HEK293 (cell line): ENCODE data around the gene CTPS2.

Experiments
- GFI1B ChIP-seq: fragments of 450-650 bp; formaldehyde crosslinking; IDR thresholded peaks from 2 replicates; pipeline ENCODE4 v1.5.1; 2016; ENCODE audit warnings: missing biosample characterization, missing genetic modification characterization
- KLF10 ChIP-seq: fragments of 450-650 bp; IDR thresholded peaks from 2 replicates; pipeline ENCODE4 v1.5.1; 2018; ENCODE audit warnings: missing biosample characterization, mild to moderate bottlenecking, missing genetic modification characterization
- KLF7 ChIP-seq: fragments of 450-650 bp; formaldehyde crosslinking; IDR thresholded peaks from 2 replicates; pipeline ENCODE4 v1.5.1; 2016; ENCODE audit warnings: missing biosample characterization, missing genetic modification characterization, borderline replicate concordance
- MYNN ChIP-seq: fragments of 450-650 bp; formaldehyde crosslinking; IDR thresholded peaks from 2 replicates; pipeline ENCODE4 v1.5.1; 2016; ENCODE audit warnings: missing biosample characterization, missing genetic modification characterization, borderline replicate concordance
- ZBTB20 ChIP-seq: fragments of 450-650 bp; formaldehyde crosslinking; IDR thresholded peaks from 2 replicates; pipeline ENCODE4 v1.5.1; 2016; ENCODE audit warnings: missing biosample characterization, missing genetic modification characterization
- ZFHX2 ChIP-seq: fragments of 450-650 bp; formaldehyde crosslinking; conservative IDR thresholded peaks from 2 replicates; pipeline ENCODE4 v1.5.1; 2016; ENCODE audit warnings: missing biosample characterization, missing genetic modification characterization
- ZFP69B ChIP-seq: fragments of 450-650 bp; formaldehyde crosslinking; IDR thresholded peaks from 2 replicates; pipeline ENCODE4 v1.5.1; 2016; ENCODE audit warnings: missing biosample characterization, missing genetic modification characterization
- ZNF121 ChIP-seq: fragments of 450-650 bp; formaldehyde crosslinking; IDR thresholded peaks from 2 replicates; pipeline ENCODE4 v1.5.1; 2016; ENCODE audit warnings: missing biosample characterization, missing genetic modification characterization
- ZNF132 ChIP-seq: fragments of 450-650 bp; formaldehyde crosslinking; IDR thresholded peaks from 2 replicates; pipeline ENCODE4 v1.5.1; 2017; ENCODE audit warnings: missing biosample characterization, missing genetic modification characterization, borderline replicate concordance
- ZNF133 ChIP-seq: fragments of 450-650 bp; formaldehyde crosslinking; IDR thresholded peaks from 2 replicates; pipeline ENCODE4 v1.5.1; 2016; ENCODE audit warnings: missing biosample characterization, missing genetic modification characterization
- ZNF155 ChIP-seq: fragments of 450-650 bp; formaldehyde crosslinking; IDR thresholded peaks from 2 replicates; pipeline ENCODE4 v1.5.1; 2016; ENCODE audit warnings: missing biosample characterization, missing genetic modification characterization
- ZNF157 ChIP-seq: fragments of 450-650 bp; formaldehyde crosslinking; IDR thresholded peaks from 2 replicates; pipeline ENCODE4 v1.5.1; 2016; ENCODE audit warnings: missing biosample characterization, missing genetic modification characterization
- ZNF223 ChIP-seq: fragments of 450-650 bp; formaldehyde crosslinking; IDR thresholded peaks from 2 replicates; pipeline ENCODE4 v1.5.1; 2016; ENCODE audit warnings: missing biosample characterization, missing genetic modification characterization
- ZNF248 ChIP-seq: fragments of 450-650 bp; formaldehyde crosslinking; IDR thresholded peaks from 2 replicates; pipeline ENCODE4 v1.5.1; 2017; ENCODE audit warnings: missing biosample characterization, missing genetic modification characterization
- ZNF335 ChIP-seq: fragments of 450-650 bp; formaldehyde crosslinking; conservative IDR thresholded peaks from 2 replicates; pipeline ENCODE4 v1.5.1; 2016; ENCODE audit warnings: missing biosample characterization, missing genetic modification characterization
- ZNF341 ChIP-seq: fragments of 450-650 bp; formaldehyde crosslinking; IDR thresholded peaks from 2 replicates; pipeline ENCODE4; 2016; ENCODE audit warnings: low read depth, missing biosample characterization, missing genetic modification characterization
- ZNF37A ChIP-seq: fragments of 450-650 bp; IDR thresholded peaks from 2 replicates; pipeline ENCODE4 v1.5.1; 2018; ENCODE audit warnings: missing biosample characterization, missing genetic modification characterization
- ZNF423 ChIP-seq: fragments of 450-650 bp; formaldehyde crosslinking; IDR thresholded peaks from 2 replicates; pipeline ENCODE4 v1.5.1; 2016; ENCODE audit warnings: missing biosample characterization, missing genetic modification characterization
- ZNF48 ChIP-seq: fragments of 450-650 bp; formaldehyde crosslinking; IDR thresholded peaks from 2 replicates; pipeline ENCODE4 v1.5.1; 2016; ENCODE audit warnings: missing biosample characterization, missing genetic modification characterization
- ZNF510 ChIP-seq: fragments of 450-650 bp; formaldehyde crosslinking; IDR thresholded peaks from 2 replicates; pipeline ENCODE4 v1.5.1; 2018; ENCODE audit warnings: mild to moderate bottlenecking, missing genetic modification characterization, missing biosample characterization; ENCODE audit not compliant: insufficient replicate concordance
- ZNF521 ChIP-seq: fragments of 450-650 bp; formaldehyde crosslinking; IDR thresholded peaks from 2 replicates; pipeline ENCODE4 v1.5.1; 2017; ENCODE audit warnings: missing biosample characterization, mild to moderate bottlenecking, missing genetic modification characterization
- ZNF544 ChIP-seq: fragments of 450-650 bp; formaldehyde crosslinking; IDR thresholded peaks from 2 replicates; pipeline ENCODE4 v1.5.0; 2017; ENCODE audit warnings: missing biosample characterization, missing genetic modification characterization
- ZNF561 ChIP-seq: fragments of 450-650 bp; IDR thresholded peaks from 2 replicates; pipeline ENCODE4 v1.5.1; 2018; ENCODE audit warnings: missing biosample characterization, missing genetic modification characterization, borderline replicate concordance
- ZNF654 ChIP-seq: fragments of 450-650 bp; formaldehyde crosslinking; IDR thresholded peaks from 2 replicates; pipeline ENCODE4 v1.5.1; 2016; ENCODE audit warnings: low read depth, missing biosample characterization, missing genetic modification characterization
- ZNF670 ChIP-seq: fragments of 450-650 bp; formaldehyde crosslinking; IDR thresholded peaks from 2 replicates; pipeline ENCODE4 v1.5.1; 2016; ENCODE audit warnings: missing biosample characterization, missing genetic modification characterization, low read depth
- ZNF701 ChIP-seq: fragments of 450-650 bp; formaldehyde crosslinking; IDR thresholded peaks from 2 replicates; pipeline ENCODE4 v1.5.1; 2016; ENCODE audit warnings: missing biosample characterization, missing genetic modification characterization
- ZNF777 ChIP-seq: fragments of 450-650 bp; formaldehyde crosslinking; IDR thresholded peaks from 2 replicates; pipeline ENCODE4 v1.5.1; 2017; ENCODE audit warnings: missing biosample characterization, missing genetic modification characterization, borderline replicate concordance
- ZNF791 ChIP-seq: fragments of 450-650 bp; formaldehyde crosslinking; IDR thresholded peaks from 2 replicates; pipeline ENCODE4 v1.5.1; 2016; ENCODE audit warnings: missing biosample characterization, missing genetic modification characterization
- ZNF792 ChIP-seq: fragments of 450-650 bp; formaldehyde crosslinking; IDR thresholded peaks from 2 replicates; pipeline ENCODE4 v1.5.1; 2016; ENCODE audit warnings: missing biosample characterization, missing genetic modification characterization
- TF ChIP-seq, protein P1 (sequence below): fragments of 450-650 bp; formaldehyde crosslinking; IDR thresholded peaks from 2 replicates; pipeline ENCODE4 v1.5.1; 2016; ENCODE audit warnings: missing biosample characterization, missing genetic modification characterization, borderline replicate concordance
- TF ChIP-seq, protein P2 (sequence below): fragments of 450-650 bp; formaldehyde crosslinking; optimal IDR thresholded peaks from 2 replicates; pipeline ENCODE3; 2016; ENCODE audit warnings: missing biosample characterization, mild to moderate bottlenecking, missing genetic modification characterization
- TF ChIP-seq, protein P3 (sequence below): fragments of 450-650 bp; formaldehyde crosslinking; IDR thresholded peaks from 2 replicates; pipeline ENCODE4 v1.5.1; 2017; ENCODE audit warnings: missing biosample characterization, missing genetic modification characterization
- TF ChIP-seq, protein P4 (sequence below): fragments of 450-650 bp; formaldehyde crosslinking; IDR thresholded peaks from 2 replicates; pipeline ENCODE4 v1.5.1; 2016; ENCODE audit warnings: missing biosample characterization, missing genetic modification characterization, borderline replicate concordance

CTPS2 gene

DNA sequence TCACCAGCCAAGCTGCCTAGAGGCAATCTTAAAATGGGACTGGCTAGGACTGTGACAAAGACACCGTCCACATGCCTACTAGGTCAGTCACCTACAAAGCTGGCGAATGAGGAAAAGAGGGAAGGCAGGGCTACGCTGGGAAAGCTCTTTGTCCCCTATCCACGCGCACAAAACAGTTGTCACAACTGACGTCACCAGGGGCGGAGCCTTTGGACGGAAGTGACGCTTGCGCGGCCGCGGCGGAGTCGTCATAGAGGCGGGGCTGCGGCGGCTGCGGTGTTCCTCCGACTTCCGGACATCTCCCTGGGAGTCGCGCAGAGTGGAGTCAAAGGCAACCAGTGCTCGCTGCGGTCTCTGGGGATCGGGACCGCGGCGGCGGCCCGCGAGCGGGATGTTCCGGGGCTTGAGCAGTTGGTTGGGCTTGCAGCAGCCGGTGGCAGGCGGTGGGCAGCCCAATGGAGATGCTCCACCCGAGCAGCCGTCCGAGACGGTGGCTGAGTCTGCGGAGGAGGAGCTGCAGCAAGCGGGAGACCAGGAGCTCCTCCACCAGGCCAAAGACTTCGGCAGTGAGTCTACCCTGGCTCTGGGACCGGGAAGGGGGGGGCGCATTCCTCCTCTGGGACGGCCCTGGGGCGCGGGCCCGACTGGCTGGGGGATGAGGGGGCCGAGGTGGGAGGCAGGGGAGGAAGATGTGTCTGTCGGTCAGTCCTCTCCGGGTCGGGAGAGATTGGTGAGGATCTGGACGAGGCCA is 7.0 kb upstream of the CTPS2 start, which contains the start of gene SYAP1 (continued):
- TF ChIP-seq ZBTB20 (tag by site-specific recombination) (peak; percentile 35; the same call in 1 of the 2 replicates), ZNF223 (no peak), KLF7 (tag by site-specific recombination) (no peak), ZNF155 (tag by site-specific recombination) (no peak), ZNF157 (tag by site-specific recombination) (no peak), ZNF121 (tag by site-specific recombination) (no peak), ZNF521 (tag by site-specific recombination) (no peak), ZNF510 (tag by site-specific recombination) (no peak), GFI1B (tag by site-specific recombination) (no peak), ZNF248 (tag by site-specific recombination) (no peak), ZNF544 (tag by site-specific recombination) (no peak), ZNF48 (tag by site-specific recombination) (no peak), ZFP69B (tag by site-specific recombination) (no peak), ZNF335 (no peak; the same call in 1 of the 2 replicates), ZNF777 (tag by site-specific recombination) (no peak), ZNF791 (tag by site-specific recombination) (no peak), ZNF561 (no peak), ZNF701 (tag by site-specific recombination) (no peak), ZNF654 (no peak), ZNF423 (tag by site-specific recombination) (peak; percentile 65), ZNF341 (tag by site-specific recombination) (peak; percentile 21; the same call in 1 of the 2 replicates), ZNF132 (no peak), ZNF792 (tag by site-specific recombination) (no peak), MYNN (tag by site-specific recombination) (no peak), ZFHX2 (tag by site-specific recombination) (no peak), ZNF133 (no peak), ZNF37A (tag by site-specific recombination) (no peak), ZNF670 (tag by site-specific recombination) (no peak), KLF10 (tag by site-specific recombination) (no peak)
- TF ChIP-seq, protein P1, sequence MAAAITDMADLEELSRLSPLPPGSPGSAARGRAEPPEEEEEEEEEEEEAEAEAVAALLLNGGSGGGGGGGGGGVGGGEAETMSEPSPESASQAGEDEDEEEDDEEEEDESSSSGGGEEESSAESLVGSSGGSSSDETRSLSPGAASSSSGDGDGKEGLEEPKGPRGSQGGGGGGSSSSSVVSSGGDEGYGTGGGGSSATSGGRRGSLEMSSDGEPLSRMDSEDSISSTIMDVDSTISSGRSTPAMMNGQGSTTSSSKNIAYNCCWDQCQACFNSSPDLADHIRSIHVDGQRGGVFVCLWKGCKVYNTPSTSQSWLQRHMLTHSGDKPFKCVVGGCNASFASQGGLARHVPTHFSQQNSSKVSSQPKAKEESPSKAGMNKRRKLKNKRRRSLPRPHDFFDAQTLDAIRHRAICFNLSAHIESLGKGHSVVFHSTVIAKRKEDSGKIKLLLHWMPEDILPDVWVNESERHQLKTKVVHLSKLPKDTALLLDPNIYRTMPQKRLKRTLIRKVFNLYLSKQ (tag by site-specific recombination) = no peak
- TF ChIP-seq, protein P2, sequence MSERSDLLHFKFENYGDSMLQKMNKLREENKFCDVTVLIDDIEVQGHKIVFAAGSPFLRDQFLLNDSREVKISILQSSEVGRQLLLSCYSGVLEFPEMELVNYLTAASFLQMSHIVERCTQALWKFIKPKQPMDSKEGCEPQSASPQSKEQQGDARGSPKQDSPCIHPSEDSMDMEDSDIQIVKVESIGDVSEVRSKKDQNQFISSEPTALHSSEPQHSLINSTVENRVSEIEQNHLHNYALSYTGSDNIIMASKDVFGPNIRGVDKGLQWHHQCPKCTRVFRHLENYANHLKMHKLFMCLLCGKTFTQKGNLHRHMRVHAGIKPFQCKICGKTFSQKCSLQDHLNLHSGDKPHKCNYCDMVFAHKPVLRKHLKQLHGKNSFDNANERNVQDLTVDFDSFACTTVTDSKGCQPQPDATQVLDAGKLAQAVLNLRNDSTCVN (tag by site-specific recombination) = peak; percentile 95
- TF ChIP-seq, protein P3, sequence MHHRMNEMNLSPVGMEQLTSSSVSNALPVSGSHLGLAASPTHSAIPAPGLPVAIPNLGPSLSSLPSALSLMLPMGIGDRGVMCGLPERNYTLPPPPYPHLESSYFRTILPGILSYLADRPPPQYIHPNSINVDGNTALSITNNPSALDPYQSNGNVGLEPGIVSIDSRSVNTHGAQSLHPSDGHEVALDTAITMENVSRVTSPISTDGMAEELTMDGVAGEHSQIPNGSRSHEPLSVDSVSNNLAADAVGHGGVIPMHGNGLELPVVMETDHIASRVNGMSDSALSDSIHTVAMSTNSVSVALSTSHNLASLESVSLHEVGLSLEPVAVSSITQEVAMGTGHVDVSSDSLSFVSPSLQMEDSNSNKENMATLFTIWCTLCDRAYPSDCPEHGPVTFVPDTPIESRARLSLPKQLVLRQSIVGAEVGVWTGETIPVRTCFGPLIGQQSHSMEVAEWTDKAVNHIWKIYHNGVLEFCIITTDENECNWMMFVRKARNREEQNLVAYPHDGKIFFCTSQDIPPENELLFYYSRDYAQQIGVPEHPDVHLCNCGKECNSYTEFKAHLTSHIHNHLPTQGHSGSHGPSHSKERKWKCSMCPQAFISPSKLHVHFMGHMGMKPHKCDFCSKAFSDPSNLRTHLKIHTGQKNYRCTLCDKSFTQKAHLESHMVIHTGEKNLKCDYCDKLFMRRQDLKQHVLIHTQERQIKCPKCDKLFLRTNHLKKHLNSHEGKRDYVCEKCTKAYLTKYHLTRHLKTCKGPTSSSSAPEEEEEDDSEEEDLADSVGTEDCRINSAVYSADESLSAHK (tag by site-specific recombination) = no peak
- TF ChIP-seq, protein P4, sequence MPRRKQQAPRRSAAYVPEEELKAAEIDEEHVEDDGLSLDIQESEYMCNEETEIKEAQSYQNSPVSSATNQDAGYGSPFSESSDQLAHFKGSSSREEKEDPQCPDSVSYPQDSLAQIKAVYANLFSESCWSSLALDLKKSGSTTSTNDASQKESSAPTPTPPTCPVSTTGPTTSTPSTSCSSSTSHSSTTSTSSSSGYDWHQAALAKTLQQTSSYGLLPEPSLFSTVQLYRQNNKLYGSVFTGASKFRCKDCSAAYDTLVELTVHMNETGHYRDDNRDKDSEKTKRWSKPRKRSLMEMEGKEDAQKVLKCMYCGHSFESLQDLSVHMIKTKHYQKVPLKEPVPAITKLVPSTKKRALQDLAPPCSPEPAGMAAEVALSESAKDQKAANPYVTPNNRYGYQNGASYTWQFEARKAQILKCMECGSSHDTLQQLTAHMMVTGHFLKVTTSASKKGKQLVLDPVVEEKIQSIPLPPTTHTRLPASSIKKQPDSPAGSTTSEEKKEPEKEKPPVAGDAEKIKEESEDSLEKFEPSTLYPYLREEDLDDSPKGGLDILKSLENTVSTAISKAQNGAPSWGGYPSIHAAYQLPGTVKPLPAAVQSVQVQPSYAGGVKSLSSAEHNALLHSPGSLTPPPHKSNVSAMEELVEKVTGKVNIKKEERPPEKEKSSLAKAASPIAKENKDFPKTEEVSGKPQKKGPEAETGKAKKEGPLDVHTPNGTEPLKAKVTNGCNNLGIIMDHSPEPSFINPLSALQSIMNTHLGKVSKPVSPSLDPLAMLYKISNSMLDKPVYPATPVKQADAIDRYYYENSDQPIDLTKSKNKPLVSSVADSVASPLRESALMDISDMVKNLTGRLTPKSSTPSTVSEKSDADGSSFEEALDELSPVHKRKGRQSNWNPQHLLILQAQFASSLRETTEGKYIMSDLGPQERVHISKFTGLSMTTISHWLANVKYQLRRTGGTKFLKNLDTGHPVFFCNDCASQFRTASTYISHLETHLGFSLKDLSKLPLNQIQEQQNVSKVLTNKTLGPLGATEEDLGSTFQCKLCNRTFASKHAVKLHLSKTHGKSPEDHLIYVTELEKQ = no peak
